ENCODE results near the gene RPP14.

DNA sequence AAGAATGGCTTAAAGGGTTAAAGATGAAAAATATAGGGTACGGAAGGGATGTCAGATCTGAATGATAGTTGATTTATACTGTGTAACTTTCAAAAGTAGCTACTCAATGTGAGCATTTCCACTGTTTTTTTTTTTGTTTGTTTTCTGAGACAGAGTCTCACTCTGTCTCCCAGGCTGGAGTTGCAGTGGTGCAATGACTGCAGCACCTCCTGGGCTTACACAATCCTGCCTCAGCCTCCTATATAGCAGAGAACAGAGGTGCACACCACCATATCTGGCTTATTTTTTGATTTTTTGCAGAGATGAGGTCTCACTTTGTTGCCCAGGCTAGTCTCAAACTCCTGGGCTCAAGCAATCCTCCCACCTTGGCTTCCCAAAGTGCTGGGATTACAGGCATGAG lies 16.7 kb downstream of the RPP14 start:
- TF ChIP-seq CTCF (conservative IDR thresholded peaks at IDR 0.05; ENCODE audit: low read depth, low read length), result no peak
- TF ChIP-seq, protein P1, sequence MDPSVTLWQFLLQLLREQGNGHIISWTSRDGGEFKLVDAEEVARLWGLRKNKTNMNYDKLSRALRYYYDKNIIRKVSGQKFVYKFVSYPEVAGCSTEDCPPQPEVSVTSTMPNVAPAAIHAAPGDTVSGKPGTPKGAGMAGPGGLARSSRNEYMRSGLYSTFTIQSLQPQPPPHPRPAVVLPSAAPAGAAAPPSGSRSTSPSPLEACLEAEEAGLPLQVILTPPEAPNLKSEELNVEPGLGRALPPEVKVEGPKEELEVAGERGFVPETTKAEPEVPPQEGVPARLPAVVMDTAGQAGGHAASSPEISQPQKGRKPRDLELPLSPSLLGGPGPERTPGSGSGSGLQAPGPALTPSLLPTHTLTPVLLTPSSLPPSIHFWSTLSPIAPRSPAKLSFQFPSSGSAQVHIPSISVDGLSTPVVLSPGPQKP (IDR thresholded peaks at IDR 0.05; ENCODE audit: borderline replicate concordance, low read depth, low read length), result no peak
- TF ChIP-seq POLR2A (IDR thresholded peaks at IDR 0.05; ENCODE audit: low read depth, low read length), result no peak
- no peak for TF ChIP-seq RAD21 (IDR thresholded peaks at IDR 0.05; ENCODE audit: low read length)
- no peak for TF ChIP-seq RFX5 (IDR thresholded peaks at IDR 0.05; ENCODE audit: low read depth, low read length)
- no peak for TF ChIP-seq MXI1 (IDR thresholded peaks at IDR 0.05; ENCODE audit: borderline replicate concordance, low read depth, low read length)
- no peak for TF ChIP-seq USF2 (IDR thresholded peaks at IDR 0.05; ENCODE audit: low read depth, low read length)
